Epidermal melanocyte (primary cell): ENCODE measurements around the gene RBMX2.
"Not testable (repeated sequence)": the region's sequence is repeated elsewhere in the genome, so short reads cannot be mapped to it uniquely, and the experiment has no call there.

Experiments used
- DNase-seq: peaks from one replicate; pipeline ENCODE4 v3.0.0; 2011; ENCODE audit warnings: low spot score; ENCODE audit not compliant: insufficient read length

The RBMX2 gene

GRCh38 chrX:130401415-130402207 is at the start of gene RBMX2:
Gene RBMX2 (plus strand): TSS chrX:130401987. CDS start chrX:130402033, 46 bp downstream.
- DNase-seq: peak; percentile 59

- DNase-seq: not testable (repeated sequence)
These were observed 49.7 kb upstream of the RBMX2 start for GRCh38 chrX:130352050-130352449.

- DNase-seq: no peak
These were observed 25.7 kb upstream of the RBMX2 start for GRCh38 chrX:130376077-130376476.

GRCh38 chrX:130378024-130378669 is 23.6 kb upstream of the RBMX2 start:
- peak; percentile 22 for DNase-seq

- no peak for DNase-seq
These were observed 16.3 kb upstream of the RBMX2 start, which contains the start of gene GPR119 for GRCh38 chrX:130385520-130385919. Gene GPR119 (minus strand): TSS chrX:130385674. CDS start chrX:130385447, 227 bp downstream.

GRCh38 chrX:130386408-130386808 is 15.4 kb upstream of the RBMX2 start:
- no peak for DNase-seq

- peak; percentile 78 for DNase-seq
These were observed 8.2 kb upstream of the RBMX2 start for GRCh38 chrX:130393451-130394074.

- DNase-seq: no peak
These were observed 6.4 kb upstream of the RBMX2 start for GRCh38 chrX:130395341-130395740.

GRCh38 chrX:130402208-130402684 is 459 bp downstream of the RBMX2 start:
- DNase-seq: no peak

GRCh38 chrX:130413415-130413814 is 11.6 kb downstream of the RBMX2 start:
- DNase-seq: no peak

- no peak for DNase-seq
These were observed 13.0 kb downstream of the RBMX2 start for GRCh38 chrX:130414800-130415199.

- no peak for DNase-seq
These were observed 13.4 kb downstream of the RBMX2 start for GRCh38 chrX:130415201-130415600.

GRCh38 chrX:130416785-130417184 is 15.0 kb downstream of the RBMX2 start:
- DNase-seq: no peak

- no peak for DNase-seq
These were observed 16.3 kb downstream of the RBMX2 start for GRCh38 chrX:130418066-130418465.

- no peak for DNase-seq
These were observed 17.0 kb downstream of the RBMX2 start for GRCh38 chrX:130418740-130419139.

- DNase-seq: no peak
These were observed 17.5 kb downstream of the RBMX2 start for GRCh38 chrX:130419263-130419662.

GRCh38 chrX:130426531-130426930 is 24.7 kb downstream of the RBMX2 start:
- DNase-seq: no peak

- DNase-seq: not testable (repeated sequence)
These were observed 27.4 kb downstream of the RBMX2 start for GRCh38 chrX:130429236-130429635.

- DNase-seq: no peak
These were observed 34.1 kb downstream of the RBMX2 start for GRCh38 chrX:130435937-130436336.

- DNase-seq: not testable (repeated sequence)
These were observed 36.2 kb downstream of the RBMX2 start for GRCh38 chrX:130437996-130438395.

- DNase-seq: no peak
These were observed 42.1 kb downstream of the RBMX2 start for GRCh38 chrX:130443875-130444274.
